ENCODE data around the gene CHI3L2.

Gene CHI3L2

DNA sequence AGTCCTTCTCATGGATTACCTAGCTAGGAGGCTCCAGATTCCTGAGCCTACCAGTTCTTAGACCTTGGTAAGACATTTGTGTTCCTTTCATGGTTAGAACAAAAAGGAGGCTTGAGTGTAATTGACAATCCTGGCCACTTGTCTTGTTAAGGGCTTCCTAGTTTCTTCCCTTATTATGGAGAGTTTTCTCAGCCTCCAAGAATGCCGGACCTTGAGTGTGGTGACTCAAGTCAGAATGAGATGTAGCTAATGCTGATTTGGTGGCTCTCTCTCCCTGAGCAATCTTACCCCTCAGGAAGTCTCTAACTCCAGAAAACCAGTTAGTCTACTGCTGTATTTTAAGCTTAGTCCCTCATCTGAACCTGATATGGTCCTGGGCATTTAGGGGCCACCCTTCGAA lies 14.3 kb downstream of the CHI3L2 start:
- no peak for FAIRE-seq
- no peak for TF ChIP-seq POLR2A (IDR thresholded peaks at IDR 0.05; ENCODE audit: low read depth, low read length)
- TF ChIP-seq TAF1 (IDR thresholded peaks at IDR 0.05; ENCODE audit: borderline replicate concordance, low read depth, low read length), result no peak
- TF ChIP-seq POLR2AphosphoS5 (IDR thresholded peaks at IDR 0.05; ENCODE audit: low read depth, low read length), result no peak
- no peak for DNase-seq (ENCODE audit: insufficient read length)

DNA sequence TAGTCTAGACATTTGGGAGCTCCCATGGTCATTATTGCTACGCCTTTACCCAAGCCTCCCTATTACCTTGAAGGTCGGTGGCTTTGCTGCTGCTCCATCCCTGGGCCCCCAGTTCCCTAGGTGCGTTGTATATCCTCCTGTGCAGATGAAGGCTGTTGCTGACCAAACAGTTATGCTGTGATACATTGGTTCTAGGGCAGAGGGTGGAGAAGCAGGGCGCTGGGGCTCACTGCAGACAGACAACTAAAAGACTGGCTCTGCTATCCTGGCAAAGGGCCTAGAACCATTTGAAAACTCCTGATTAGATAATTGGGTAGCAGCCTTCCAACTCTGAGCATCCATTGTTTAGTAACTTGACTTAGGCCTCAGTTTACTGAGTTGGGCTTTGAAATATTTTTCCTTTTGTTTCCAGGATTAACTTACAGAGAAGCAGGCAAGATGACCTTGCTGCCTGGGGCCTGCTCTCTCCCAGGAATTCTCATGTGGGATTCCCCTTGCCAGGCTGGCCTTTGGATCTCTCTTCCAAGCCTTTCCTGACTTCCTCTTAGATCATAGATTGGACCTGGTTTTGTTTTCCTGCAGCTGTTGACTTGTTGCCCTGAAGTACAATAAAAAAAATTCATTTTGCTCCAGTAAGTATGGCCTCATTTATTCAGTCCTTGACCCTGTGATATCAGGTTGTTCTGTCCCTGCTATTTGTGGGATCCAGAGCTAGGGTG lies 15.5 kb downstream of the CHI3L2 start:
- FAIRE-seq, result no peak
- DNase-seq (ENCODE audit: insufficient read length), result no peak
- TF ChIP-seq POLR2AphosphoS5 (IDR thresholded peaks at IDR 0.05; ENCODE audit: low read depth, low read length) (no peak), TAF1 (IDR thresholded peaks at IDR 0.05; ENCODE audit: borderline replicate concordance, low read depth, low read length) (no peak), POLR2A (IDR thresholded peaks at IDR 0.05; ENCODE audit: low read depth, low read length) (no peak)

DNA sequence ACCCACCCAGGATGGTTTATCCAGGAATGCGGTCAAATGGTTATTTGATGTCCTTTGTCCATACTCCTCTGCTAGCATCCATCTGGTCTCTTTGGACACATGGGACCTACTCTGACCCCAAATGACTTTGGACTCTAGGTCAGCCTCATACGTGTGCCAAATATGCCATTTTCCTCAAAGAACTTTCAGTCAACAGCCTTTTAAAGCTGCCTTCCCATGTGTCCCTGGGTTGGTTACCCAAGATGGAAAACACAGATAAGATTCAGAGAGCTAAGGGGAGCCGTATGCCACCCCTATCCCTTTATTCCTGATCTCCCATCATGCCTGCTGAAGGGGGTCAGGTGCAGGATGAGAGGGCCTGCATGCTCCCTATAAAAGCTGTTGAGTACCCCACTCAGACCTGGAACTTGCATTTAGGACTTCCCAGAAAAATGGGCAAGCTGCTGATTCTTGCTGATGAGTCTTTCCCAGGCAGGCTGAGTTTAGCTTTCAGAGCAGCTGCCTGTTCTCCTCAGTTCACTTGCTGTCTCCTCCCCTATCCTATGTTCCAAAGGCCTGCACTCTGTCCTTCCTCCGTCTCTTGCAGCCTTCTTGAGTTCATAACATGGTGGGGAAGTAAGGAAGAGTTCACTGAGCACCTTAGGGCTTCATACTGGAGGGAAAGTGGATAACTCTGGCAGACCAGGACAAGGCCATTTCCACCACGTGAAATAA lies 19.8 kb downstream of the CHI3L2 start:
- TF ChIP-seq TAF1 (IDR thresholded peaks at IDR 0.05; ENCODE audit: borderline replicate concordance, low read depth, low read length) (no peak), POLR2A (IDR thresholded peaks at IDR 0.05; ENCODE audit: low read depth, low read length) (no peak), POLR2AphosphoS5 (IDR thresholded peaks at IDR 0.05; ENCODE audit: low read depth, low read length) (no peak)
- DNase-seq (ENCODE audit: insufficient read length), result no peak
- FAIRE-seq, result no peak

DNA sequence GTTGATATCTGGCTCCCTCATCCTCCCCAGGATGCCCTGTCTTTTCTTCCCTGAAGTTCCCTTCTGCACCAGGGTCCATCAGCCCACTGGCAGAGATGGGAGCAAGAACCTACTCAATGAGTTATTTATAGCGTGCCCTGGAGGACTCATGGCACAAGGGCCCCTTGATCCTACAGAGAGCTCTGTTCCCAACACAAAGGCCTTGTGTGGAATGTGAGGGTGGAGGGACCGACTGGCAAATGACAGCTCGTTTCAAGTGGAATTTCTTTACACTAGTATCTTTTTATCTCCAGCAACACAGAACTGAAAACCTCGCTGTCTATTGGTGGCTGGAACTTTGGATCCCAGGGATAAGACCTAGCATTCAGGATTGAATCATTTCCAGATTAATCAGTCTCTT lies 22.4 kb downstream of the CHI3L2 start:
- TF ChIP-seq POLR2AphosphoS5 (IDR thresholded peaks at IDR 0.05; ENCODE audit: low read depth, low read length), result no peak
- DNase-seq (ENCODE audit: insufficient read length) (no peak), FAIRE-seq (no peak)

DNA sequence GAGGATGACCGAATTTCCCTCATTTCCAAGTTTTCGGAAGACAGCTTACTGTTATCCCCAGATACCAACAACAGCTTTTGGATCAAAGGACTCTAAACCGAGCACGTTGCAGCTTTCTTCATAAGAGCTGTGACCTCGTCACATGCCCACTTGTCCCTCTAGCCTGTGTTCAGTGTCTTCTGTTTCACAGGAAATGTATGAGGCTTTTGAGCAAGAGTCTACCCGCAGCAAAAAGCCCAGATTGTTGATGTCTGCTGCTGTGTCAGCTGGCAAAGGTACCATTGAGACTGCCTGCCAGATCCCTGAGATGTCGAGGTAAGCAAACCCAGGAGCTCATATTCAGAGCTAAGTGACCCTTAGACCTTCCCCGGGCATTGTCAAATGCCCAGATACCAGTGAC lies 24.1 kb downstream of the CHI3L2 start:
- FAIRE-seq, result no peak
- no peak for TF ChIP-seq POLR2AphosphoS5 (IDR thresholded peaks at IDR 0.05; ENCODE audit: low read depth, low read length)
- no peak for TF ChIP-seq TAF1 (IDR thresholded peaks at IDR 0.05; ENCODE audit: borderline replicate concordance, low read depth, low read length)
- no peak for TF ChIP-seq POLR2A (IDR thresholded peaks at IDR 0.05; ENCODE audit: low read depth, low read length)
- DNase-seq (ENCODE audit: insufficient read length), result no peak

DNA sequence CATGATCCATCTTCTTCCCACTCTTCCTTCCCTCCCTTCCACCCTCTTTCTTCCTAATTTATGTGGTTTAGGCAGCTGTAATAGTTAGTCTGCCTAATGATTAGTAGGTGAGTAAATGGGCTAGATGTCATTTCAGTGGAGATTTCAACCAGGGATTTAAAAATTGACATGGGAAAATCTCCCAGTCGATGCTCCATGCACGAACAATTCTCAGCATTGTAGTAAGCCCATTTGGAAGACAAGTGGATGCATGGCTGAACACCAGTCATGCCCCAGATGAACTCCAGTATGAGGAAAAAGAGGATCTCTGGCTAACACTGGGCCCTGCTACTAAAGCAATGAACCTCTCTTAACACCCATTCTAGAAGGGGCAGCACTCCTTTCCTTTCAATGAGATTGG lies 25.3 kb downstream of the CHI3L2 start:
- peak; percentile 17 for FAIRE-seq
- no peak for DNase-seq (ENCODE audit: insufficient read length)
- TF ChIP-seq POLR2AphosphoS5 (IDR thresholded peaks at IDR 0.05; ENCODE audit: low read depth, low read length) (no peak), TAF1 (IDR thresholded peaks at IDR 0.05; ENCODE audit: borderline replicate concordance, low read depth, low read length) (no peak), POLR2A (IDR thresholded peaks at IDR 0.05; ENCODE audit: low read depth, low read length) (no peak)

DNA sequence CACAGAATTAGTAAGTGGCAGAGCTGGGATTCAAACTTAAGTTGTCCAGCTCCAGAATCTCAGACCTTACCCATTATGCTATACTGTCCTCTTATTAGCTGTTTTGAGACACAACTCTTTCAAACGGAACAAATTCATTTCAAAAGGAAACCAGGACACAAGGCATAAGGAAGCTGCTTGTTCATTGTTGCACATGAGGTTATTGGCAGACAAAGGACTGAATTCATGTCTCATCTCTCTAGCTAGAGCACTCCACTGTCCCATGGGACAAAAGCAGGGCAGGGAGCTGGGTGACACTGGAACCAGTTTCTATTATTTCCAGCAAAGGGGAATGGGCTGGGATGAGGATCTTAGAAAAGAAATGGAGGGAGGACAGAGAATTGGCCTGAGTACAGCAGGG lies 26.4 kb downstream of the CHI3L2 start:
- DNase-seq (ENCODE audit: insufficient read length) (no peak), FAIRE-seq (no peak)
- TF ChIP-seq TAF1 (IDR thresholded peaks at IDR 0.05; ENCODE audit: borderline replicate concordance, low read depth, low read length) (no peak), POLR2AphosphoS5 (IDR thresholded peaks at IDR 0.05; ENCODE audit: low read depth, low read length) (no peak), POLR2A (IDR thresholded peaks at IDR 0.05; ENCODE audit: low read depth, low read length) (no peak)

DNA sequence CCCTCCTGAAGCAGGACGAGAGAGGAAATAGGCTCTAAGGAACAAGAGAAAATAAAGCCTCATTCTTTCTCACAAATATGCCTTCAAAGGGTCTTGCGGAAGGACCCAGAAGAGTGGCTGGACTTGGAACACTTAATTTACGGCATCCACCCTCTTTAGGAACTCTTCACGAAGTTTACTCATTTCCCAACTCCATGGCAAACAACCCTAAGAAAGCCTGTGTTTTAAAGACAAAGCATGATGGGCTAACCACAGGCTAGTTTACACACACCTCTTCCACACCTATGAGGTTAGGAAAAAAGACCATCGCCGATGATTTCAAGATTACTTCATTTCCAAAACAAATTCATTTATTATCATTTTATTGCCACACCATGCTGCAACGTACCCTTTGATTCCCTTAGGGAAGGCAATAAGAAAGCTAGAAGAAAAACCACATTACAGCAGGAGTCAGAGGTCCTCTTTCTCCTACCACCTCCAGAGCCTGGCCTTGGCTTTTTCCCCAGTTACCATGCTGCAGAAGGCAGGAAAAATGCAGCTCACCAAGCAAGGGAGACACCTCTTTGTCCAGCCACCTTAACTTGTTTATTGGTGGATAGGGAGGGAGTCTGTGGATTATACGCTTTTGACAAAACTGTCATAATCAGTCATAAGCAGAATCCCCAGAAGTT lies 29.6 kb downstream of the CHI3L2 start:
- no peak for FAIRE-seq
- no peak for DNase-seq (ENCODE audit: insufficient read length)
- TF ChIP-seq POLR2AphosphoS5 (IDR thresholded peaks at IDR 0.05; ENCODE audit: low read depth, low read length) (no peak), POLR2A (IDR thresholded peaks at IDR 0.05; ENCODE audit: low read depth, low read length) (no peak), TAF1 (IDR thresholded peaks at IDR 0.05; ENCODE audit: borderline replicate concordance, low read depth, low read length) (no peak)

DNA sequence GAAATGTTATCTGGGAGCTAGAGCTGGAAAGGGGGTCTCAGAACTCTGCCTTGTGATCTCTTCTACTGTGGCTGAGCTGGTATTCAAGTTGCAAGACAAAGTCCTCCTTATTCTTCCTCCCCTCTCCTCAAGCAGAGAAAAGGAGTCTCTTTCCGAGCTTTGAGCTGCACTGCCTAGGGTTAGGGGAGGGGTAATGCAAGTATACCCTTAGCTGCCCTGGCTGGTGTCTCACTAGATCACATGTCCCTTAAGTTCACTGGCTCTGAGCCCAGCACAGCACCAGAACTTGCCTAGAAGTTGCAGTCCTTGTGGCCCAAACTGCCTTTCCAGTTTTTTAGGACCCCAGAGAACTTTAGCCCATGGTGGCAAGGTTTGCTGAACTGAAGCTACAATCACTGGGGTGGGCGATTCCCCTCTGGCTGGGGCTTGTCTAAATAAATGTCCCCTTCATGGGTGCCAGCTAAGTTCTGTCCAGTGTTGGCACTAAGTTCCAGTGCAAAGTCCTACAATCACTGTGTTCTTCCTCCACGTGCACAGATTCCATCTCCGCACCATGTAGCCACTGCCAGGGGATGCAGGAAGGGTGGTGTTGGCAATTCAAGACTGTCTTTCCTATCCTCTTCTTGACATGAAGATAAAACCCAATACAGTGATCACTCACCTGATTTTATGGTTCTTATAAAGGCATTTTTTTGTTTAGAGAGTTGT lies 40.4 kb downstream of the CHI3L2 start:
- FAIRE-seq (no peak), DNase-seq (ENCODE audit: insufficient read length) (no peak)
- TF ChIP-seq POLR2A (IDR thresholded peaks at IDR 0.05; ENCODE audit: low read depth, low read length), result no peak
- TF ChIP-seq TAF1 (IDR thresholded peaks at IDR 0.05; ENCODE audit: borderline replicate concordance, low read depth, low read length), result no peak
- TF ChIP-seq POLR2AphosphoS5 (IDR thresholded peaks at IDR 0.05; ENCODE audit: low read depth, low read length), result no peak

DNA sequence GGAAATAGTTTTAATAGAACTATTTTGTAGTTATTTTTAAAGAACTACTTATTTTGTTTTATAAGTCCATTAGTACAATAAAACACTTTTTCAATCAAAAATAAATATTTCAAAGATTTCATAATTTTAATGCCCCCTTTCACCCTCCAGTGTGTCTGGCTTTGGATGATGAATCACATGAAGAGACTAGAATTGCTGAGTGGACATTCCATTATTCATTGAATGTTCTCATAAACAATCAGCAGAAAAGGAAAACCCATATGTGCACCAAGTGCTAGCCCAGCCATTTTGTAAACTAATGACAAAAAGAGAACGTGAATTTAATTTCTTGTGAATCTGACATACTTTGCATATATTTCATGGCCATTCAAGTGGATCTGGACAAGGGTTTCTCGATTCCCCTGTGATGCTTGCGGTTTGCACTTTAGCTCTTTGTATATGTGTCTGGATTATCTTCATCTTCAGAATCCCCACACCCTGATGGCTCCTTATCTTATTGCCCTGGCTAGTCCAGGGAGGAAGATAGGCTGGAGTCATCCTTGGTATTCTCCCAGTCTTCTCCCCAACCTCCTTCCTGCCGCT lies 42.4 kb downstream of the CHI3L2 start:
- TF ChIP-seq POLR2A (IDR thresholded peaks at IDR 0.05; ENCODE audit: low read depth, low read length) (no peak), TAF1 (IDR thresholded peaks at IDR 0.05; ENCODE audit: borderline replicate concordance, low read depth, low read length) (no peak), POLR2AphosphoS5 (IDR thresholded peaks at IDR 0.05; ENCODE audit: low read depth, low read length) (no peak)
- DNase-seq (ENCODE audit: insufficient read length) (no peak), FAIRE-seq (peak; percentile 71)

All from GM12892 (cell line).